Tibial nerve (tissue), 4 donors: ENCODE measurements around the gene A2M.

Experiments
- EP300 ChIP-seq, 2 donors: sonication (generic); formaldehyde crosslinking; IDR thresholded peaks; one replicate each; pipeline ENCODE4 v1.6.1; 2017; ENCODE audit warnings: antibody characterized with exemption in 2 of 2, mild to moderate bottlenecking in 1 of 2
- POLR2A ChIP-seq, 2 donors: fragments of 450-650 bp; IDR thresholded peaks; one replicate each; pipeline ENCODE4 v1.6.1; 2017; ENCODE audit warnings: antibody characterized with exemption in 2 of 2, mild to moderate bottlenecking in 2 of 2, moderate library complexity in 2 of 2
- TF ChIP-seq, protein P1 (sequence below), 5 experiments: fragments of 200-600 bp in 3 of 5; fragments of 450-650 bp in 2 of 5; sonication (generic) in 3 of 5; IDR thresholded peaks; one replicate each; pipeline ENCODE4 v1.5.1; 2016 to 2019; ENCODE audit warnings: antibody characterized with exemption in 5 of 5, mild to moderate bottlenecking in 3 of 5, moderate library complexity in 2 of 5

DNA sequence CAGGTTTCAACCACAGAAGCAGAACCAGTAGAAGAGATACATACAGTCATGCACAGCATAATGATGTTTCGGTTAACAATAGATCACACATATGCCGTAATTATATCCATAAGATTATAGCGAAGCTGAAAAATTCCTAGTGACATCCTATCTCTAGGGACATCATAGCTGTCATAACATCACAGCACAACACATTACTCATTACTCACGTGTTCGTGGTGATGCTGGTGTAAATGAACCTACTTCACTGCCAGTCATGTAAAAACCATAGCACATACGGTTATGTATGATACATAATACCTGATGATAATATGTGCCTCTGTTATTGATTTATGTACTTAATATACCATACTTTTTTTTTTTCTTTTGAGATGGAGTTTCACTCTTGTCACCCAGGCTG lies 81.6 kb downstream of the A2M start:
- TF ChIP-seq, protein P1, sequence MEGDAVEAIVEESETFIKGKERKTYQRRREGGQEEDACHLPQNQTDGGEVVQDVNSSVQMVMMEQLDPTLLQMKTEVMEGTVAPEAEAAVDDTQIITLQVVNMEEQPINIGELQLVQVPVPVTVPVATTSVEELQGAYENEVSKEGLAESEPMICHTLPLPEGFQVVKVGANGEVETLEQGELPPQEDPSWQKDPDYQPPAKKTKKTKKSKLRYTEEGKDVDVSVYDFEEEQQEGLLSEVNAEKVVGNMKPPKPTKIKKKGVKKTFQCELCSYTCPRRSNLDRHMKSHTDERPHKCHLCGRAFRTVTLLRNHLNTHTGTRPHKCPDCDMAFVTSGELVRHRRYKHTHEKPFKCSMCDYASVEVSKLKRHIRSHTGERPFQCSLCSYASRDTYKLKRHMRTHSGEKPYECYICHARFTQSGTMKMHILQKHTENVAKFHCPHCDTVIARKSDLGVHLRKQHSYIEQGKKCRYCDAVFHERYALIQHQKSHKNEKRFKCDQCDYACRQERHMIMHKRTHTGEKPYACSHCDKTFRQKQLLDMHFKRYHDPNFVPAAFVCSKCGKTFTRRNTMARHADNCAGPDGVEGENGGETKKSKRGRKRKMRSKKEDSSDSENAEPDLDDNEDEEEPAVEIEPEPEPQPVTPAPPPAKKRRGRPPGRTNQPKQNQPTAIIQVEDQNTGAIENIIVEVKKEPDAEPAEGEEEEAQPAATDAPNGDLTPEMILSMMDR (IDR thresholded peaks at IDR 0.05): no peak
- TF ChIP-seq POLR2A (IDR thresholded peaks at IDR 0.05): no peak
- no peak for TF ChIP-seq EP300 (IDR thresholded peaks at IDR 0.05)
